Transverse colon (tissue), 4 donors: ENCODE measurements around the gene GBP1.

Experiments
- CTCF ChIP-seq, 5 experiments: fragments of 200-600 bp in 3 of 5; fragments of 450-650 bp in 2 of 5; sonication (generic) in 3 of 5; IDR thresholded peaks; 1 replicate in 2 of 5; 2 replicates in 3 of 5; pipeline ENCODE4 v1.5.1; 2016 to 2017; ENCODE audit warnings: antibody characterized with exemption in 5 of 5, inconsistent platforms in 3 of 5, mild to moderate bottlenecking in 2 of 5, moderate library complexity in 1 of 5
- POLR2A ChIP-seq: fragments of 450-650 bp; IDR thresholded peaks from one replicate; pipeline ENCODE4 v1.6.1; 2016; ENCODE audit warnings: antibody characterized with exemption, mild to moderate bottlenecking, moderate library complexity
- POLR2AphosphoS5 ChIP-seq, 3 donors: sonication (generic); formaldehyde crosslinking; IDR thresholded peaks; one replicate each; pipeline ENCODE4 v1.6.1; 2016; ENCODE audit warnings: antibody characterized with exemption in 3 of 3

- no peak for TF ChIP-seq POLR2AphosphoS5 (IDR thresholded peaks at IDR 0.05)
- no peak for TF ChIP-seq CTCF (IDR thresholded peaks at IDR 0.05)
- TF ChIP-seq POLR2A: no peak
Measured at GRCh38 chr1:89005286-89006151, 59.5 kb downstream of the GBP1 start.
